ENCODE results near the gene TMEM213. TPM values are rescaled to one million over a fixed set of nuclear protein-coding genes. Genes with fewer than 3 reads are reported as not detected.

Gene TMEM213
- total and polyA plus RNA-seq, 10 of the 15 experiments (the other 5 are each of a cell fraction or from before 2014, with no cell fraction given) = not detected

DNA sequence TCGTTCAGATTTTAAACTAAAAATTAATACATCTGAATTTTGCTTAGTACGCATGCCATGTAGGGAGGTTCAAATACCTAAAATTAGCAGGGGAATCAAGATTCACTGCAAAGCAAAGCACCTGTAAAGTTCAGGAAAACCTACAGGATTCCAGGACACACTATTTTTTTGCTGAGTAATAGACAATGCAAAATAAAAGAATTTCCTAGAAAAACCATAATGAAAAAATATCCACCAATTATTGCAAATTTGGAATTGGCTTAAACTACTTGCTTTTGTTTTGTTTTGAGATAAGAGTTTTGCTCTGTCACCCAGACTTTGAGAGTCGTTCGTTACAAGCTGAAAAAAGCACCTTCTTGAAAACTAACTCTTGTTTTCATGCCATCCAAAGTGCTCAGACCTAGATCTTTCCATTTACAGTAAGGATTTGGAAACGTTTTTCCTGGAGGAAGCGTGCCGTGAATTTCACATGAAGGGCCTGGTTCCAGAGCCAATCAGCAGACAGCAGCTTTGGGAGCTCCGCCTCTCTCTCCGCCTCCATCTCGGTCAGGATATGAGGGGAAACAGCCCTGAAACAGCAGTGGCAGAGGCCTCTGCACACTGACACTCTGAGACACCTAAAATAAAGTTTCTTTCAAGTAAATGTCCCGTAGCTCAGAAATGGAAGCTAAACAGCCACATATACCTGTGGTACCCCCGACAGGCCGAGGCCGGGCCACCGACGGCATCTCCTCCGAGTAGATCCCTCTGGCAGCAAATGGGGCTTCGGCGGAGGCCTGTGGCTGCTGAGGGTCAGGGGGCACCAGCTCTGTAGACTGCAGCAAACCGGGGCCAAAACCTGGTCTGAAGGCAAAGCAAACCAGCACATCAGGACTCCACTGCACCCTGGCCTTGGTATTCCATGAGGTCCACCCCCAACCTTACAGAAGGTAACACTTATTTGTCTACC, 46.1 kb downstream of the TMEM213 start:
- no peaks in the 10 kb centered on the region for H4K20me1 ChIP-seq (ENCODE audit: control insufficient read depth, insufficient read depth)
- no peaks in the 10 kb centered on the region for H3K79me2 ChIP-seq (ENCODE audit: control insufficient read depth, insufficient read depth, low read length)
- ChIA-PET RAD21 (ENCODE audit: unreplicated experiment) (no interaction called here), POLR2A (no interaction called here), CTCF (no interaction called here), SMC1A (ENCODE audit: uncharacterized antibody, unreplicated experiment) (no interaction called here)
- 70% methylated on average over 20 of the region's 20 CpGs for WGBS (ENCODE audit: insufficient coverage, insufficient replicate concordance, low lambda C conversion rate, missing lambda C conversion rate)
- in situ Hi-C loops (cut with MboI) = no loop called here
- H3K27me3 ChIP-seq (replicated peaks in 1 of 2; ENCODE audit: control insufficient read depth in 2 of 2, insufficient read depth in 2 of 2, low read length in 1 of 2) = no peaks in the 10 kb centered on the region
- intact Hi-C loops (cut with micrococcal nuclease; ENCODE audit: unreplicated experiment) = no loop called here
- H2AFZ ChIP-seq (ENCODE audit: control insufficient read depth, low read depth, low read length) = no peak overlapping the region
- ATAC-seq (no peak), FAIRE-seq (no peak), DNase-seq (ENCODE audit: low read depth, low spot score) (no peak)
- H3K9ac ChIP-seq (ENCODE audit: control insufficient read depth, insufficient read depth, low read length) = no peak overlapping the region
- H3K36me3 ChIP-seq (ENCODE audit: control insufficient read depth in 2 of 2, insufficient read depth in 2 of 2, low read length in 1 of 2) = no peaks in the 10 kb centered on the region
- H3K9me3 ChIP-seq (replicated peaks; ENCODE audit: control insufficient read depth, insufficient read depth, low read length) = no peaks in the 10 kb centered on the region
- no peak overlapping the region for H3K4me3 ChIP-seq
- no peak overlapping the region for H3K27ac ChIP-seq (ENCODE audit: control insufficient read depth, insufficient read depth)
- no TSS peak for BruUV-seq (replicated peaks)
- TF ChIP-seq SIX5 (IDR thresholded peaks at IDR 0.05; ENCODE audit: low read depth, low read length, severe bottlenecking) (no peak), NFYA (IDR thresholded peaks at IDR 0.05; ENCODE audit: borderline replicate concordance, low read depth, low read length) (no peak), NFIC (IDR thresholded peaks at IDR 0.05; ENCODE audit: low read depth, low read length) (no peak), ZZZ3 (IDR thresholded peaks at IDR 0.05; ENCODE audit: control insufficient read depth, insufficient read length, low read depth) (no peak), NFYB (IDR thresholded peaks at IDR 0.05; ENCODE audit: insufficient read depth, low read depth, low read length) (no peak)
- no peaks in the 10 kb centered on the region for H3K4me1 ChIP-seq (ENCODE audit: control insufficient read depth, insufficient read depth, low read length)
- H3K4me2 ChIP-seq (ENCODE audit: control insufficient read depth, insufficient read depth) = no peak overlapping the region

- H3K27me3 ChIP-seq (replicated peaks in 1 of 2; ENCODE audit: control insufficient read depth in 2 of 2, insufficient read depth in 2 of 2, low read length in 1 of 2) = no peaks in the 10 kb centered on the region
- H3K9me3 ChIP-seq (replicated peaks; ENCODE audit: control insufficient read depth, insufficient read depth, low read length) = no peaks in the 10 kb centered on the region
- FAIRE-seq = no peak
- no peak overlapping the region for H3K9ac ChIP-seq (ENCODE audit: control insufficient read depth, insufficient read depth, low read length)
- no peaks in the 10 kb centered on the region for H4K20me1 ChIP-seq (ENCODE audit: control insufficient read depth, insufficient read depth)
- H3K27ac ChIP-seq (ENCODE audit: control insufficient read depth, insufficient read depth) = no peak overlapping the region
- RAD21 ChIA-PET (ENCODE audit: unreplicated experiment) = no interaction called here
- TF ChIP-seq FOXM1 (IDR thresholded peaks at IDR 0.05; ENCODE audit: low read depth, low read length) (no peak), IRF4 (IDR thresholded peaks at IDR 0.05; ENCODE audit: low read depth, low read length) (no peak), RBBP5 (conservative IDR thresholded peaks at IDR 0.05) (no peak), FOS (IDR thresholded peaks at IDR 0.05; ENCODE audit: borderline replicate concordance, extremely low read depth, insufficient read length) (no peak), EZH2 (IDR thresholded peaks at IDR 0.05; ENCODE audit: borderline replicate concordance, control insufficient read depth, low read depth, low read length) (no peak), ESRRA (IDR thresholded peaks at IDR 0.05; ENCODE audit: low read length) (no peak), ATF7 (IDR thresholded peaks at IDR 0.05; ENCODE audit: low read depth) (no peak)
- SMC1A ChIA-PET (ENCODE audit: uncharacterized antibody, unreplicated experiment) = no interaction called here
- H3K4me2 ChIP-seq (ENCODE audit: control insufficient read depth, insufficient read depth) = no peak overlapping the region
- no peak overlapping the region for H3K4me3 ChIP-seq
- CTCF ChIA-PET = no interaction called here
- 12% methylated on average over 2 of the region's 2 CpGs for WGBS (ENCODE audit: insufficient coverage, insufficient replicate concordance, low lambda C conversion rate, missing lambda C conversion rate)
- no TSS peak for BruUV-seq (replicated peaks)
- POLR2A ChIA-PET = no interaction called here
- in situ Hi-C loops (cut with MboI) (no loop called here), intact Hi-C loops (cut with micrococcal nuclease; ENCODE audit: unreplicated experiment) (no loop called here)
- H3K79me2 ChIP-seq (ENCODE audit: control insufficient read depth, insufficient read depth, low read length) = no peaks in the 10 kb centered on the region
- no peak for DNase-seq (ENCODE audit: low read depth, low spot score)
- H3K4me1 ChIP-seq (ENCODE audit: control insufficient read depth, insufficient read depth, low read length) = no peaks in the 10 kb centered on the region
- ATAC-seq = no peak
- H3K36me3 ChIP-seq (ENCODE audit: control insufficient read depth in 2 of 2, insufficient read depth in 2 of 2, low read length in 1 of 2) = no peaks in the 10 kb centered on the region
- no peak overlapping the region for H2AFZ ChIP-seq (ENCODE audit: control insufficient read depth, low read depth, low read length)
Measured at GRCh38 chr7:138845711-138846110, 47.9 kb downstream of the TMEM213 start.
